Gastrocnemius medialis (tissue), 4 donors: ENCODE data around the gene PPP1CC. TPM values are rescaled to one million over a fixed set of nuclear protein-coding genes. Genes with fewer than 3 reads are reported as not detected.
A peak's percentile ranks its signal among the peaks of the same experiment; 100 is the strongest.

ENCODE experiments used
- ATAC-seq, 2 donors: fragments of 150-250 bp; one replicate each; pipeline ENCODE4 v1.9.1; 2016
- DNase-seq, 2 donors: peaks; one replicate each; pipeline ENCODE4 v3.0.0-alpha.2; 2019
- H3K27ac ChIP-seq, 4 donors: fragments of 200-600 bp; sonication (generic); 1 replicate in 1 of 4; 2 replicates in 3 of 4; pipeline ENCODE4 v1.5.1; 2016 to 2018; ENCODE audit warnings: mild to moderate bottlenecking in 2 of 4, moderate library complexity in 1 of 4
- H3K27me3 ChIP-seq, 3 donors: fragments of 200-600 bp; sonication (generic) in 2 of 3; 1 replicate in 1 of 3; 2 replicates in 2 of 3; pipeline versions ENCODE4 v1.5.1 to v1.6.0; 2016 to 2019; ENCODE audit warnings: mild to moderate bottlenecking in 1 of 3, moderate library complexity in 1 of 3
- H3K36me3 ChIP-seq, 2 donors: fragments of 200-600 bp; sonication (generic) in 1 of 2; one replicate each; pipeline ENCODE4 v1.5.1; 2017 to 2018
- H3K4me1 ChIP-seq, 2 donors: fragments of 200-600 bp; sonication (generic) in 1 of 2; one replicate each; pipeline ENCODE4 v1.5.1; 2016 to 2017; ENCODE audit warnings: mild to moderate bottlenecking in 2 of 2
- H3K4me3 ChIP-seq, 4 donors: fragments of 200-600 bp; sonication (generic) in 3 of 4; 1 replicate in 1 of 4; 2 replicates in 3 of 4; pipeline ENCODE4 v1.5.1; 2016 to 2019; ENCODE audit warnings: mild to moderate bottlenecking in 2 of 4
- H3K9me3 ChIP-seq, 3 donors: fragments of 200-600 bp; sonication (generic) in 2 of 3; 1 replicate in 1 of 3; 2 replicates in 2 of 3; pipeline ENCODE4 v1.5.1; 2016 to 2019
- POLR2A ChIP-seq, 2 donors: fragments of 450-650 bp; IDR thresholded peaks; one replicate each; pipeline ENCODE4 v1.6.1; 2017; ENCODE audit warnings: antibody characterized with exemption in 2 of 2, mild to moderate bottlenecking in 2 of 2, moderate library complexity in 2 of 2
- in situ Hi-C, 4 donors: fragments of 200-750 bp; cut with MboI; loops; one replicate each; pipeline versions ENCODE4 v1.15.0 to v1.8.0; 2017; ENCODE audit warnings: low sequenced_read_pairs in 4 of 4
- intact Hi-C: fragments of 100-400 bp; cut with DNase I; formaldehyde crosslinking; loops from one replicate; pipeline ENCODE4 v1.15.1; 2023; ENCODE audit warnings: low total_unique reads
- total RNA-seq, 4 donors: library from RNA; depleted of rRNA; stranded (reverse); fragments of >200 nt; gene quantifications; one replicate each; pipeline versions ENCODE4 v1.1.0 to v1.2.3, GENCODE V29; 2016
- TF ChIP-seq, protein P1 (sequence below), 5 experiments: fragments of 450-650 bp in 3 of 5; fragments of 200-600 bp in 2 of 5; sonication (generic) in 2 of 5; IDR thresholded peaks in 4 of 5; conservative IDR thresholded peaks in 1 of 5; 1 replicate in 4 of 5; 2 replicates in 1 of 5; pipeline ENCODE4 v1.5.1; 2016 to 2019; ENCODE audit warnings: antibody characterized with exemption in 5 of 5, mild to moderate bottlenecking in 3 of 5, moderate library complexity in 3 of 5

PPP1CC gene
- total RNA-seq, 4 donors from 2014 or later: 96.4 to 226 (median 154) TPM

DNA sequence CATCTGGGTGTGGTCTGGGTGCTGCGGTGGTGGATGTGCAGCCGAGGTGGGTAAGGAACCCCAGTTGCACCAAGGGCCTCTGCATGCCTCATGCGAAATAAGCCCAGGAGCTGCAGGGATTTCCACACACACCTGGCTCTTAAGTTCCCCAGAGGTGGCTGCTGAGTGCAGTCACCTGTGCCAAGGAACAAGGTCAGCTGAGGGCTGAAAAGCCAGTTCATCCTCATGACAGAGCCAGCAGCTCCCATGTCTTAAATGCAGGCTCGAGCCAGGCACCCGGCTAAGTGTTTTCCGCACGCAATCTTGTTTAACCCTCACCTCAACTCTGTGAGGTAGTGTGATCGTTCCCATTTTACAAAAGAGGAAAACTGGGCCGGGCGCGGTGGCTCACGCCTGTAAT, 63.5 kb downstream of the PPP1CC start:
- no peak for DNase-seq
- H3K36me3 ChIP-seq: no peaks in the 10 kb centered on the region
- intact Hi-C loops: no loop called here
- no peaks in the 10 kb centered on the region for H3K9me3 ChIP-seq
- no peak overlapping the region for H3K27ac ChIP-seq
- no peak for ATAC-seq
- in situ Hi-C loops: no loop called here
- no peaks in the 10 kb centered on the region for H3K27me3 ChIP-seq
- TF ChIP-seq, protein P1, sequence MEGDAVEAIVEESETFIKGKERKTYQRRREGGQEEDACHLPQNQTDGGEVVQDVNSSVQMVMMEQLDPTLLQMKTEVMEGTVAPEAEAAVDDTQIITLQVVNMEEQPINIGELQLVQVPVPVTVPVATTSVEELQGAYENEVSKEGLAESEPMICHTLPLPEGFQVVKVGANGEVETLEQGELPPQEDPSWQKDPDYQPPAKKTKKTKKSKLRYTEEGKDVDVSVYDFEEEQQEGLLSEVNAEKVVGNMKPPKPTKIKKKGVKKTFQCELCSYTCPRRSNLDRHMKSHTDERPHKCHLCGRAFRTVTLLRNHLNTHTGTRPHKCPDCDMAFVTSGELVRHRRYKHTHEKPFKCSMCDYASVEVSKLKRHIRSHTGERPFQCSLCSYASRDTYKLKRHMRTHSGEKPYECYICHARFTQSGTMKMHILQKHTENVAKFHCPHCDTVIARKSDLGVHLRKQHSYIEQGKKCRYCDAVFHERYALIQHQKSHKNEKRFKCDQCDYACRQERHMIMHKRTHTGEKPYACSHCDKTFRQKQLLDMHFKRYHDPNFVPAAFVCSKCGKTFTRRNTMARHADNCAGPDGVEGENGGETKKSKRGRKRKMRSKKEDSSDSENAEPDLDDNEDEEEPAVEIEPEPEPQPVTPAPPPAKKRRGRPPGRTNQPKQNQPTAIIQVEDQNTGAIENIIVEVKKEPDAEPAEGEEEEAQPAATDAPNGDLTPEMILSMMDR (IDR thresholded peaks at IDR 0.05 in 4 of 5, conservative IDR thresholded peaks at IDR 0.05 in 1 of 5): no peak
- TF ChIP-seq POLR2A (IDR thresholded peaks at IDR 0.05): no peak
- H3K4me3 ChIP-seq: no peak overlapping the region
- H3K4me1 ChIP-seq: peaks cover 0 to 11% of the 10 kb centered on the region in 2 donors

DNA sequence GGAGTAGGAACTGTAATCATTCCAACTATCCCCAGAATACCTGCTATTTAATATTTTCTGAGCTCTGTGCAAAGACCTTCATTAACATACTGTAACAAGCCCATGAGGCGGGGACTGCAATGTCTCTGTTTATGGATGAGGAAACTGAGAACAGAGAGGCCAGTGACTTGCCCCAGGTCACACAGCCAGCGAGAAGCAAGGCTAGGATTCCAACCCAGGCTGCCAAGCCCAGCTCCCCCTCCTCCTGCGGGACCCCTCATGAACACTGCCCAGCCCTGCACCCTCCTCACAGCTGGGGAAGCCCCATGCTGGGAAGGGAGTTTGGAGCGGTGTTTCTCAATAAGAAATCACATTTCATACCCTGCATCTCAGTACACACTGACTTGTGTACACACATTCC, 64.7 kb downstream of the PPP1CC start:
- TF ChIP-seq, protein P1 (IDR thresholded peaks at IDR 0.05 in 4 of 5, conservative IDR thresholded peaks at IDR 0.05 in 1 of 5): no peak
- TF ChIP-seq POLR2A (IDR thresholded peaks at IDR 0.05): no peak

DNA sequence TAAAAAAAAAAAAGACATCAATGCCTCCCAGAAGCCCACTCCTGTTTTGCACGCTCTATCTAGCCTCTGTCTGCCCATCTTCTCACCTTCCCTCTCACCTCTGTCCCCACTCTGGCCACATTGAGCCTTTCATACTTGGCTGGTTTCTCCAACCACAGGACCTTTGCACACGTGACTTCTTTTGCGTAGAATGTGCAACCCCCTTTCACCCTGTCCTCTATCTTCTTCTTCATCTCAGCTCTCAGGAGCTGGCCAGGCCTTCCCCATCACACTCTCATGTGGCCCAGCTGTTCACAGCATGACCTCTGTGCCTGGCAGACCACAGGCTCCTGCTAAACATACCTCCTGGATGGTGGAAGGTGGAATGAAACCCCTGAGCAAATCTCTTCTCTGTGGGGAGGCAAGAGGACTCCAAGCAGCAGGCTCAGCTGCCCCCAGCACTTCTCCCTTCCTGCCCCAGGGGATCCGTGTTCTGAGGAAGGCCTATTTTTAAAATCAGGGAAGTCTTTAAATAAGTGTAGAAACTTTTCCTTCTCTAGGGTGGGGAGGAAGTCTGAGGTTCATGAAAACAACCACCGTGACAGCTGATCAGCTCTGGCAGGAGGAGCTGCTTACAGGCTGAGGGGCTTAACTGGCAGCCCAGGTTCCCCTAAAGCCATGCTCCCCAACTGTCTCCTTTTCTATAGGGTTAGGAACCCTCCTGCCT, 65.3 kb downstream of the PPP1CC start:
- peaks cover 0 to 11% of the 10 kb centered on the region in 2 donors for H3K4me1 ChIP-seq
- in situ Hi-C loops (no loop called here), intact Hi-C loops (no loop called here)
- H3K36me3 ChIP-seq: no peaks in the 10 kb centered on the region
- no peak overlapping the region for H3K4me3 ChIP-seq
- ATAC-seq (peak; percentile 36 to 63), DNase-seq (peak in 1 of 2 donors; percentile 18)
- no peaks in the 10 kb centered on the region for H3K9me3 ChIP-seq
- H3K27ac ChIP-seq: peak overlapping the region; percentile 36 to 61 (median 50)
- TF ChIP-seq, protein P1 (IDR thresholded peaks at IDR 0.05 in 4 of 5, conservative IDR thresholded peaks at IDR 0.05 in 1 of 5): no peak
- TF ChIP-seq POLR2A (IDR thresholded peaks at IDR 0.05): no peak
- H3K27me3 ChIP-seq: no peaks in the 10 kb centered on the region

More for the DNA sequence above, 64.7 kb downstream of the PPP1CC start:
- Histone ChIP-seq H3K27me3 (no peaks in the 10 kb centered on the region), H3K36me3 (no peaks in the 10 kb centered on the region), H3K9me3 (no peaks in the 10 kb centered on the region), H3K4me3 (no peak overlapping the region), H3K4me1 (peaks cover 0 to 11% of the 10 kb centered on the region in 2 donors), H3K27ac (peak overlapping the region; percentile 36 to 61 (median 50))
- ATAC-seq (no peak), DNase-seq (no peak)
- intact Hi-C loops: no loop called here
- in situ Hi-C loops: no loop called here

DNA sequence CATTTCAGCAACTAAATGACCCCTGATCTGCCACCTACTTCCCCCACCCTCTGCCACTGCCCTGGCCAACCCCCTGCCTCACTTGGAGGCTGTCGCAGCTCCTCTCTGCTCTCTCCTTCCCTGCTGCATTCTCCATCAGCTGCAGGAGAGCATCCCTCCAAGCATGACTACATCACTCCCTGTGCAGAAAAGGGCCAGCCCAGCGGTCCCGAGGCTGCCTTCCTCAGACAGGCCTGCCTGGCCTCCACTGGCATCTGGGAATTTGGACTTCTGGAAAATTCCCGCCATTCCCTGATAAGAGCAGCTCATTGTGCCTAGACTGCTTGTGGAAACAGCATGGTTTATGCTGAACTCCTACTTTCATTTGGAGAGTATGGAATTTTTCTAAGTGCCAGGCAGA, 66.5 kb downstream of the PPP1CC start:
- intact Hi-C loops (no loop called here), in situ Hi-C loops (no loop called here)
- H3K36me3 ChIP-seq: no peaks in the 10 kb centered on the region
- H3K4me1 ChIP-seq: peaks cover 0 to 11% of the 10 kb centered on the region in 2 donors
- no peak overlapping the region for H3K4me3 ChIP-seq
- TF ChIP-seq, protein P1 (IDR thresholded peaks at IDR 0.05 in 4 of 5, conservative IDR thresholded peaks at IDR 0.05 in 1 of 5): no peak
- TF ChIP-seq POLR2A (IDR thresholded peaks at IDR 0.05): no peak
- no peak overlapping the region for H3K27ac ChIP-seq
- H3K27me3 ChIP-seq: no peaks in the 10 kb centered on the region
- no peaks in the 10 kb centered on the region for H3K9me3 ChIP-seq
- DNase-seq: no peak
- ATAC-seq: no peak
